ENCODE results near the gene PPFIA3. TPM values are rescaled to one million over a fixed set of nuclear protein-coding genes. Genes with fewer than 3 reads are reported as not detected.

PPFIA3 gene
- 1 to 10 TPM; 1.8 to 6.7 (median 3.5) TPM for total RNA-seq

DNA sequence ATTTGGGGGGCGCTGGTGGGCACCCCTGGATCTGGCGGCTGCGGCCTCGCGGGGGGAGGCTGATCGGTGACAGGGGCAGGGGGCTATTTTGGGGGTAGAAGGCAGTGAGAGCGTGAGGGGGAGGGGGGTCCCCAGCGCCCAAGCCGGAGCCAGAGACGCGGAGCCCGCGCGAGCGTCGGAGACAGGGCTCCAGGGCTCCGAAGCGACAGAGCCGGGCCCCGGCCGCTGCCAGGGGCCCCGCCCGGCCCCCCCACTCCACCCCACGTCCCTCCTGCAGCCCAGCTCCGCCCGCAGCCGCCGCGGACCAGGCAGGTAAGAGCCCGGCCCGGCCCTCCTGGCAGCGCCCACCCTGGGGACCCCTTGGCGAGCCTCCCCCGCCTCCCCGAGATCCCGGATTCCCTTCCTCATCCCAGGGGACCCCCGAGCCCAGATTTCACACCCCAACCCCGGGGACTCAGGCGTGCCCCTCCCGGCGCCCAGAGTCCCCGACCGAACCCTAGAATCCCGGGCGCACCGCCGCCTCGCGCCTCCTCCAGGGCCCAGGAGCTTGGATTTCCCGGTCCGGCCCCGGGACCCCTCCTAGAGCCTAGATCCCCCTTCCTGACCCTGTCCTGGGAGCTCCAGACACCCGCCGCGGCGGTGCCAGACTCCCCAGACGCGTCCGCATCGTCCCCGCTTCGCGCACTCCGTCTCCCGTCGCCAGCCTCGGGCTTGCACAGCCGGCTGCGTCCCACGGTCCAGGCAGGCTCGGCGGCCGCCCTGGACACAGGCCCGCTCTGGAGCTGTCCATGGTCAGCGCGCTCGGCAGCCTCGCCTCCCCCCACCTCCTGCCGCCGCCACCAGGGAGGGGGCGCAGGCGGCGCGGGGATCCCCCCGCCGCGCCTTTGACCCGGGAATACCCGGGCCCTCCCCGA, at the start of gene PPFIA3:
Gene PPFIA3 (plus strand): TSS at position 134 of the 914 bp plus-strand sequence. CDS start 8,330 bp downstream, outside the sequence.
- peaks cover 0 to 45% (median 21%) of the 10 kb centered on the region in 4 donors for H3K4me1 ChIP-seq
- peak; percentile 41 to 42 for DNase-seq (ENCODE audit: low spot score in 2 of 2)
- H3K4me3 ChIP-seq = peak within 1 kb of the TSS; percentile 33 to 76 (median 62)
- peaks cover 0 to 7% of the 10 kb centered on the region in 2 donors for H3K27me3 ChIP-seq
- peak within 1 kb of the TSS; percentile 85 to 98 (median 90) for H3K27ac ChIP-seq
- WGBS, 2 donors = 0 to 2% methylated on average over 6 to 60 of the region's 90 CpGs
- peaks cover 0 to 3% (median 0%) of the 10 kb centered on the region in 3 donors for H3K36me3 ChIP-seq
- TF ChIP-seq EP300 (IDR thresholded peaks at IDR 0.05) (no peak), POLR2A (IDR thresholded peaks at IDR 0.05) (no peak)
- TF ChIP-seq, protein P1, sequence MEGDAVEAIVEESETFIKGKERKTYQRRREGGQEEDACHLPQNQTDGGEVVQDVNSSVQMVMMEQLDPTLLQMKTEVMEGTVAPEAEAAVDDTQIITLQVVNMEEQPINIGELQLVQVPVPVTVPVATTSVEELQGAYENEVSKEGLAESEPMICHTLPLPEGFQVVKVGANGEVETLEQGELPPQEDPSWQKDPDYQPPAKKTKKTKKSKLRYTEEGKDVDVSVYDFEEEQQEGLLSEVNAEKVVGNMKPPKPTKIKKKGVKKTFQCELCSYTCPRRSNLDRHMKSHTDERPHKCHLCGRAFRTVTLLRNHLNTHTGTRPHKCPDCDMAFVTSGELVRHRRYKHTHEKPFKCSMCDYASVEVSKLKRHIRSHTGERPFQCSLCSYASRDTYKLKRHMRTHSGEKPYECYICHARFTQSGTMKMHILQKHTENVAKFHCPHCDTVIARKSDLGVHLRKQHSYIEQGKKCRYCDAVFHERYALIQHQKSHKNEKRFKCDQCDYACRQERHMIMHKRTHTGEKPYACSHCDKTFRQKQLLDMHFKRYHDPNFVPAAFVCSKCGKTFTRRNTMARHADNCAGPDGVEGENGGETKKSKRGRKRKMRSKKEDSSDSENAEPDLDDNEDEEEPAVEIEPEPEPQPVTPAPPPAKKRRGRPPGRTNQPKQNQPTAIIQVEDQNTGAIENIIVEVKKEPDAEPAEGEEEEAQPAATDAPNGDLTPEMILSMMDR (IDR thresholded peaks at IDR 0.05) = no peak
- H3K9me3 ChIP-seq = no peaks in the 10 kb centered on the region

DNA sequence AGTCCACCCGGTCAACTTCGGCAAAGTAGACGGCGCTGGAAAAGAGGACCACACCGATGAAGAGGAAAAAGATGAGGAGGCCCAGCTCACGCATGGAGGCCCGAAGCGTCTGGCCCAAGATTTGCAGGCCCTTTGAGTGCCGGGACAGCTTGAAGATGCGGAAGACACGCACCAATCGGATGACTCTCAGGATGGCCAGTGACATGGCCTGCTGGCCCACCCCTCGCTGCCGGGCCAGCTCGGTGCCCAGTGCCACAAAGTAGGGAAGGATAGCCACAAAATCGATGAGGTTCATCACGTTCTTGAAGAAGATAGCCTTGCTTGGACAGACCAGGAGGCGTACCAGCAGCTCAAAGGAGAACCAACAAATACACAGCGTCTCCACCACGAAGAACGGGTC, 48.9 kb upstream of the PPFIA3 start:
- no peak overlapping the region for H3K27ac ChIP-seq
- no peak overlapping the region for H3K4me3 ChIP-seq
- H3K36me3 ChIP-seq = no peaks in the 10 kb centered on the region
- TF ChIP-seq, protein P1 (IDR thresholded peaks at IDR 0.05) = no peak
- TF ChIP-seq POLR2A (IDR thresholded peaks at IDR 0.05) = no peak
- no peak for TF ChIP-seq EP300 (IDR thresholded peaks at IDR 0.05)
- 92 to 94% methylated on average over 21 of the region's 21 CpGs for WGBS, 2 donors
- peaks cover 4 to 87% of the 10 kb centered on the region in 2 donors for H3K27me3 ChIP-seq
- DNase-seq (ENCODE audit: low spot score in 2 of 2) = no peak
- peaks cover 0 to 6% (median 0%) of the 10 kb centered on the region in 4 donors for H3K9me3 ChIP-seq
- peaks cover 0 to 7% (median 0%) of the 10 kb centered on the region in 4 donors for H3K4me1 ChIP-seq

DNA sequence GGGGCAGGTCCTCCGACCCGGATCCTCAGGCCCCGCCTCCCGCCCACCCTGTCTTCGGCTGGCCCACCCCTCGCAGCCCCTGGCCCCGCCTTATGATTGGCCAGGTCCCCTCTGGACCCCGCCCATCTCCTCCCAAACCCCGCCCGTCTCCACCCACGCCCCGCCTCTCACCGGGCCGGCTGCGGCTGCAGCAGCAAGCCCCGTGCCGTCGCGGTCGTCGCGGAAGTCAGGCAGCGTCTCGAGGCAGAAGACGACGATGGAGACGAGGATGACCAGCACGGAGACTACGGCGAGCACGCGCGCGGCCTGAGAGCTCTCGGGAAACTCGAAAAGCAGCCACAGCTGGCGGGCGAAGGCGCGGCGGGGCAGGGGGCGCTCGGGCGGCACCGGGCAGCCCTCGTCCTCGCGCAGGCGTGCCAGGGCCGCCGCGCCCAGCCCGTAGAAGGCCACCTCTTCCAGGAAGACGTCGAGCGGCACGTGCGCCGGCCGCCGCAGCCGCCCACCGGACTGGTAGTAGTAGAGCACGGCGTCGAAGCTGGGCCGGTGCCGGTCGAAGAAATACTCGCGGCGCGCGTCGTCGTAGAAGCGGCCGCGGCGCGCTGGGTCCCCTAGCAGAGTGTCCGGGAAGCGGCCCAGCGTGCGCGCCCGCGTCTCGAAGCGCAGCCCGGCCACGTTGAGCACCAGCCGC, 47.3 kb upstream of the PPFIA3 start:
- TF ChIP-seq POLR2A (IDR thresholded peaks at IDR 0.05) (no peak), EP300 (IDR thresholded peaks at IDR 0.05) (no peak)
- TF ChIP-seq, protein P1 (IDR thresholded peaks at IDR 0.05) = no peak
- Histone ChIP-seq H3K27me3 (peaks cover 4 to 73% of the 10 kb centered on the region in 2 donors), H3K9me3 (peaks cover 0 to 6% (median 0%) of the 10 kb centered on the region in 4 donors), H3K4me1 (peaks cover 0 to 7% (median 0%) of the 10 kb centered on the region in 4 donors), H3K36me3 (no peaks in the 10 kb centered on the region), H3K4me3 (no peak overlapping the region), H3K27ac (no peak overlapping the region)
- WGBS, 2 donors = 5 to 7% methylated on average over 21 to 74 of the region's 93 CpGs
- no peak for DNase-seq (ENCODE audit: low spot score in 2 of 2)

DNA sequence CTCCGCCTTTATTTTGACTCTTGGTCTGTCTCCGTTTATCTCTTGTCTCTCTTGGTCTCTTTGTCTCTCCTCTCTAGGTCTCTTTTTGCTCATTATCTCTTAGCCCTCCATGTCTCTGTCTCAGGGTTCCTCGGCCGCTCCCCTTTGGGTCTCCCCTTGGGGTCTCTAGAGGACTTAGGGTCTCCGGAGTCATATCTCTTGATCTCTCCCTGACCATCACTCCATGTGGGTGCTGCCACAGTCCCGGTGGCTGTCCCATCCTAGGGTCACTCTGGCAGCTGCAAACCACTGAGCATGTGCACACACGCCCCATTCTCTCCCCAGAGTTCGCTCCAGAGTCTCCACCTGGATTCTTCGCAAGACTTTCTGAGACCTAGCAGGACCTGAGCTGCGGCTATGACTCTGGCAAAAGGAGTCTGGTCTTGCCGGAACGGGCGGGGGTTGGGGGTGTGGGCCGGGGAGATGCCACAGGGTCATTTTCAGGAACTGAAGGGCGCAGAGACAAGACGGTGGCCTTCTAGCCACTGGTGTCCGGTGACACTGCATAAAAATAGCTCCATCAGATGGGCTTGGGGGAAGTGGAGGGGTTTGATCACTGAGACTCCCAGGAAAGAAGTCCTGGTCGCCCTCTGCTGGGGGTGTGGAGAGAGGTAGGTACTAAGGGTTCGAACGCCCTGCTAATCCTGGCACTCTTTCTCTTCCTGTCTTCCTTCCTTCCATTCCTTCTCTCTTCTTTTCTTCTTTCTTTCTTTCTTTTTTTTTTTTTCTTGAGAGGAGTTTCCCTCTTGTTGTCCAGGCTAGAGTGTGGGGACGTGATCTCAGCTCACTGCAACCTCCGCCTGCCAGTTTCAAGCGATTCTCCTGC, 45.6 kb upstream of the PPFIA3 start:
- Histone ChIP-seq H3K36me3 (no peaks in the 10 kb centered on the region), H3K4me3 (no peak overlapping the region), H3K27me3 (peaks cover 4 to 55% of the 10 kb centered on the region in 2 donors), H3K9me3 (peaks cover 0 to 6% (median 0%) of the 10 kb centered on the region in 4 donors), H3K27ac (no peak overlapping the region), H3K4me1 (peaks cover 0 to 7% (median 0%) of the 10 kb centered on the region in 4 donors)
- DNase-seq (ENCODE audit: low spot score in 2 of 2) = no peak
- TF ChIP-seq POLR2A (IDR thresholded peaks at IDR 0.05) (no peak), EP300 (IDR thresholded peaks at IDR 0.05) (no peak)
- TF ChIP-seq, protein P1 (IDR thresholded peaks at IDR 0.05) = no peak
- WGBS, 2 donors = 63 to 65% methylated on average over 23 of the region's 23 CpGs

All from tibial nerve (tissue), 4 donors.